ENCODE measurements around the gene SORCS3. TPM values are rescaled to one million over a fixed set of nuclear protein-coding genes. Genes with fewer than 3 reads are reported as not detected.

Gene SORCS3
- total RNA-seq, 1 donor from 2014 or later = not detected

DNA sequence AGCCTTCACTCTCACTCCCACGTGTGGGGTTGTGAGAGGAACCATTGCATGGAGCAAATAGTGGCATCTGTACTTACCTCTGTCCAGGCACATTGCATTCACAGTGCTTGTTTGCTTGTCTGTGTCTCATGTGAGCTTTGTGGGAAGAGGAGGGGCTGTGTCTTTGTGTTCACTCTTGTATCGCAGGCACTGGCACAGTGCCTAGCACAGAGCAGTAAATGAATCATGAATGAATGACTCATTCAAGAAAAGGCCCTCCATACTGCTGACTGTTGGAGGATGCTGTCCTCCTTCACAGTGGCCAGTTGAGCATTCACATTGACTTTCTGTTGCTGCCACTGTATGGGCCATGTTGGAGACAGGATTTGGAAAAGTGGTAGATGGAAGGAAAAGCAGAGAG is 125.3 kb downstream of the SORCS3 start:
- Histone ChIP-seq H3K4me1 (no peaks in the 10 kb centered on the region), H3K36me3 (no peaks in the 10 kb centered on the region), H3K9me3 (no peaks in the 10 kb centered on the region), H3K27me3 (ENCODE audit: low read depth) (no peaks in the 10 kb centered on the region), H3K4me3 (no peak overlapping the region), H3K27ac (no peak overlapping the region)
- DNase-seq = no peak
- TF ChIP-seq, protein P1, sequence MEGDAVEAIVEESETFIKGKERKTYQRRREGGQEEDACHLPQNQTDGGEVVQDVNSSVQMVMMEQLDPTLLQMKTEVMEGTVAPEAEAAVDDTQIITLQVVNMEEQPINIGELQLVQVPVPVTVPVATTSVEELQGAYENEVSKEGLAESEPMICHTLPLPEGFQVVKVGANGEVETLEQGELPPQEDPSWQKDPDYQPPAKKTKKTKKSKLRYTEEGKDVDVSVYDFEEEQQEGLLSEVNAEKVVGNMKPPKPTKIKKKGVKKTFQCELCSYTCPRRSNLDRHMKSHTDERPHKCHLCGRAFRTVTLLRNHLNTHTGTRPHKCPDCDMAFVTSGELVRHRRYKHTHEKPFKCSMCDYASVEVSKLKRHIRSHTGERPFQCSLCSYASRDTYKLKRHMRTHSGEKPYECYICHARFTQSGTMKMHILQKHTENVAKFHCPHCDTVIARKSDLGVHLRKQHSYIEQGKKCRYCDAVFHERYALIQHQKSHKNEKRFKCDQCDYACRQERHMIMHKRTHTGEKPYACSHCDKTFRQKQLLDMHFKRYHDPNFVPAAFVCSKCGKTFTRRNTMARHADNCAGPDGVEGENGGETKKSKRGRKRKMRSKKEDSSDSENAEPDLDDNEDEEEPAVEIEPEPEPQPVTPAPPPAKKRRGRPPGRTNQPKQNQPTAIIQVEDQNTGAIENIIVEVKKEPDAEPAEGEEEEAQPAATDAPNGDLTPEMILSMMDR (IDR thresholded peaks at IDR 0.05) = no peak
- intact Hi-C loops (cut with DNase I) = no loop called here
- ATAC-seq = no peak

DNA sequence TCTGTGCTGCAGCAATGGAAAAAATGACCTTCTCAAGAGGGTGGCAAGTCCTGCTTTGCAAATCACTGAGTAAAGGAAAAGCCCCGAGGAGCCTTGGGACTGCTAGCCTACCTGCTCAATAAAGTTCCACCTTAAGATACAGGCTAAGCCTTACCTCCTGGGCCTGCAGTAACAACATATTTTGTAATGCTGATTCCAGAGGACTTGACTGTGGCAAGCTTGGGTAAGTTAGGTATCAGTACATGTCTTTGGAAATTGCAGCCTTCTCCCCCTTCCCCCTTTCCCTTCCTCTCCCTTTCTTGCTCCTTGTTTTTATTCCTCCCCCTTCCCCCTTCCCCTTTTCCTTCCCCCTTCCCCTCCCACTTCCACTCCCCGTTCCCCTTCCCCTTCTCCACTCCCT is 126.2 kb downstream of the SORCS3 start:
- Histone ChIP-seq H3K27ac (no peak overlapping the region), H3K9me3 (no peaks in the 10 kb centered on the region), H3K4me3 (no peak overlapping the region), H3K36me3 (no peaks in the 10 kb centered on the region), H3K4me1 (no peaks in the 10 kb centered on the region), H3K27me3 (ENCODE audit: low read depth) (no peaks in the 10 kb centered on the region)
- DNase-seq = no peak
- TF ChIP-seq, protein P1 (IDR thresholded peaks at IDR 0.05) = no peak
- peak; percentile 23 to 80 for ATAC-seq
- intact Hi-C loops (cut with DNase I) = no loop called here

DNA sequence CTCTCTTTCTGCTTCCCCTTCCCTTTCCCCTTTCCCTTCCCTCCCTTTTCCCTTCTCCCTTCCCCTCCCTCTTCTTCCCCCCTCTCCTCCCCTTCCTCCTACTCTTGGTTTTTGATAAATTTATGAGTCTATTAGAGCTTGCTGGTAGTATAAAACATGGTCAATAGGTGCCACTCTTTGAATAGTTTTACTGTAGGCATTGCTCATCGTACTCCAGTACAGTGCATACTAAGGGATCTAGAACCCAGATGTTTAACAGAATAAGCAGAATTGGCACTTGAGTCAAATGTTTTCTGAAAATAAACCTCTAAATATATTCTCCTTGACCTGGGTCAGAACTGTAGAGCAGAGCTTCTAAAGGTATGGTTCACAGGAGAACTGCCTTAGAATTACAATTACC is 126.7 kb downstream of the SORCS3 start:
- DNase-seq (no peak), ATAC-seq (no peak)
- TF ChIP-seq, protein P1 (IDR thresholded peaks at IDR 0.05) = no peak
- Histone ChIP-seq H3K4me3 (no peak overlapping the region), H3K36me3 (no peaks in the 10 kb centered on the region), H3K4me1 (no peaks in the 10 kb centered on the region), H3K27me3 (ENCODE audit: low read depth) (no peaks in the 10 kb centered on the region), H3K27ac (no peak overlapping the region), H3K9me3 (no peaks in the 10 kb centered on the region)
- intact Hi-C loops (cut with DNase I) = no loop called here

DNA sequence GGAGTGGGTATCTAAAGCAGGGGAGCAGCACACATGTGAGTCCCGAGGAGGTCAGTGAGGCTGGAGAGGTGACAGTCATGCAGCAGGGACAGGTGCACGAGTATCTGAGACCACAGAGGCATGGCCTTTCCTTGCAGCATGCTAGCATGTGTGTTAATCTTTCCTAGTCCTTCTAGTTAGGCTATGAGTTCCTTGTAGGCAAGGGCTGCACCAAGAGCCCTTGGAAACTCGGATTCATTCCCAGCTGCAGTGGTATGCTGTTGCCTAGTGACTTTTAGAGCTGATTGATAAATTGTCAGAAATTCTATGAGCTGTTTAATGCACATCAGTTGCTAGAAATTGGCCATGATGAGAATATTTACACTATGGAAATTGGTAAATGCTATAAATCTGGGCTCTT is 132.0 kb downstream of the SORCS3 start:
- no peaks in the 10 kb centered on the region for H3K36me3 ChIP-seq
- TF ChIP-seq, protein P1 (IDR thresholded peaks at IDR 0.05) = no peak
- no peak for ATAC-seq
- no peaks in the 10 kb centered on the region for H3K9me3 ChIP-seq
- no peaks in the 10 kb centered on the region for H3K4me1 ChIP-seq
- no peak overlapping the region for H3K27ac ChIP-seq
- H3K4me3 ChIP-seq = no peak overlapping the region
- H3K27me3 ChIP-seq (ENCODE audit: low read depth) = no peaks in the 10 kb centered on the region
- intact Hi-C loops (cut with DNase I) = no loop called here
- no peak for DNase-seq

DNA sequence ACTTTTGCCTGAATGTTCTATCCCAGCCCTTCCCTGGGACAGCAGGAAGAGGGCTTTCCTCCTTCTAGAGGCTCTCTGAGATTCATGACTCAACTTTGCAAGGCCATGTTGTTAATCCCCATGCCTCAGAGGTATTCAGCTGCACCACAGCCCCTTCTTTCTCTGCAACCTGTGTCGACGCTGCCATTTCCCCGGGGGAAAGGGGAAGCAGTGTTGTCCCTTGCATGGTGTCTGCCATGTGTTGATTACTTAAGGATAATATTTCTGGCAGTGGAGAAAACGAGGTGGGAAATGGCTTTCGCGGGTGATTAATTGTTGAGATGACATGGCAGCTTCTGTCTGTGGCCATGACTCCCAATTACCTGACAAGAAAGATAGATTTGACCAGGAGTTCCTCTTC is 133.1 kb downstream of the SORCS3 start:
- ATAC-seq = no peak
- H3K4me1 ChIP-seq = no peaks in the 10 kb centered on the region
- no peaks in the 10 kb centered on the region for H3K9me3 ChIP-seq
- no peak overlapping the region for H3K27ac ChIP-seq
- DNase-seq = no peak
- intact Hi-C loops (cut with DNase I) = no loop called here
- TF ChIP-seq, protein P1 (IDR thresholded peaks at IDR 0.05) = no peak
- H3K36me3 ChIP-seq = no peaks in the 10 kb centered on the region
- H3K27me3 ChIP-seq (ENCODE audit: low read depth) = no peaks in the 10 kb centered on the region
- no peak overlapping the region for H3K4me3 ChIP-seq

Data from lower lobe of right lung (tissue), 2 donors.